KMS-11 (cell line): Measurements from ENCODE around the gene EIF2S3B.

Source experiments
- H2AFZ ChIP-seq: fragments of 200-600 bp; sonication (generic); 2 replicates; pipeline ENCODE4 v1.6.1; 2016; ENCODE audit warnings: antibody characterized with exemption, mixed run types, low read depth
- H3K27ac ChIP-seq: fragments of 200-600 bp; sonication (generic); 2 replicates; pipeline ENCODE4 v1.6.1; 2016; ENCODE audit warnings: mild to moderate bottlenecking, mixed run types
- H3K27me3 ChIP-seq: fragments of 200-600 bp; sonication (generic); 2 replicates; pipeline ENCODE4 v1.6.1; 2017; ENCODE audit warnings: mild to moderate bottlenecking, low read depth, mixed run types, moderate library complexity; ENCODE audit not compliant: insufficient read depth
- H3K36me3 ChIP-seq: fragments of 200-600 bp; sonication (generic); 2 replicates; pipeline ENCODE4 v1.6.1; 2017; ENCODE audit warnings: mild to moderate bottlenecking, mixed run types; ENCODE audit not compliant: insufficient read depth
- H3K4me1 ChIP-seq: fragments of 200-600 bp; sonication (generic); 2 replicates; pipeline ENCODE4 v1.6.1; 2016; ENCODE audit warnings: mild to moderate bottlenecking, low read depth, mixed run types; ENCODE audit not compliant: poor library complexity, severe bottlenecking
- H3K4me2 ChIP-seq: fragments of 200-600 bp; sonication (generic); 2 replicates; pipeline ENCODE4 v1.7.0; 2016; ENCODE audit warnings: mild to moderate bottlenecking, mixed run types
- H3K4me3 ChIP-seq: fragments of 200-600 bp; sonication (generic); IDR thresholded peaks from 2 replicates; pipeline ENCODE4 v1.6.1; 2017; ENCODE audit warnings: low read depth, low read length, mixed read lengths; ENCODE audit not compliant: insufficient read depth
- H3K79me2 ChIP-seq: fragments of 200-600 bp; sonication (generic); 2 replicates; pipeline ENCODE4 v1.6.1; 2016; ENCODE audit warnings: low read depth, mixed run types; ENCODE audit not compliant: insufficient read depth
- H3K9ac ChIP-seq: fragments of 200-600 bp; sonication (generic); 2 replicates; pipeline ENCODE4 v1.6.1; 2016; ENCODE audit warnings: mild to moderate bottlenecking, mixed run types
- H4K20me1 ChIP-seq: fragments of 200-600 bp; sonication (generic); 2 replicates; pipeline ENCODE4 v1.6.1; 2016; ENCODE audit warnings: mild to moderate bottlenecking, mixed run types; ENCODE audit not compliant: insufficient read depth
- TF ChIP-seq, protein P1 (sequence below): fragments of 200-600 bp; sonication (generic); conservative IDR thresholded peaks from 2 replicates; pipeline ENCODE4 v1.6.1; 2017; ENCODE audit warnings: low read depth, mild to moderate bottlenecking, antibody characterized with exemption, low read length, moderate library complexity, mixed read lengths

Gene EIF2S3B

DNA sequence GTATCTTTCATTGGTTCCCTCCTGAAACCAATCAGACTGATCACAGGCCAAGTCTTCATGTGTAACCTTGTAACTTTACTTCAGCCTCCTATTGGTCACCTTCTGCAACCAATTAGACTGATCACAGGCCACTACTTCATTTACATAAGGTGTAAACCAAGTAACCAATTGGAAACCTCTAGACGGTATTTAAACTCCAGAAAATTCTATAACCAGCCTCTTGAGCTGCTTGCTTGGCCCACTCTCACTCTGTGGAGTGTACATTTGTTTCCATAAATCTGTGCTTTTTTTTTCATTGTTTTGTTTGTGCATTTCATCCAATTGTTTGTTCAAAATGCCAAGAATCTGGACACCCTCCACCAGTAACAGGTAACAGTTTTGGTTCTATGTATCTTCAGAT is 47.5 kb downstream of the EIF2S3B start:
- Histone ChIP-seq H4K20me1 (no peaks in the 10 kb centered on the region), H2AFZ (no peak overlapping the region), H3K79me2 (no peaks in the 10 kb centered on the region), H3K27ac (no peak overlapping the region), H3K4me3 (no peak overlapping the region), H3K4me2 (peak overlapping the region; percentile 58; the same call in 1 of the 2 replicates), H3K27me3 (no peaks in the 10 kb centered on the region; the same call in 1 of the 2 replicates), H3K9ac (no peak overlapping the region), H3K4me1 (peaks cover 48% of the 10 kb centered on the region), H3K36me3 (no peaks in the 10 kb centered on the region)
- TF ChIP-seq, protein P1, sequence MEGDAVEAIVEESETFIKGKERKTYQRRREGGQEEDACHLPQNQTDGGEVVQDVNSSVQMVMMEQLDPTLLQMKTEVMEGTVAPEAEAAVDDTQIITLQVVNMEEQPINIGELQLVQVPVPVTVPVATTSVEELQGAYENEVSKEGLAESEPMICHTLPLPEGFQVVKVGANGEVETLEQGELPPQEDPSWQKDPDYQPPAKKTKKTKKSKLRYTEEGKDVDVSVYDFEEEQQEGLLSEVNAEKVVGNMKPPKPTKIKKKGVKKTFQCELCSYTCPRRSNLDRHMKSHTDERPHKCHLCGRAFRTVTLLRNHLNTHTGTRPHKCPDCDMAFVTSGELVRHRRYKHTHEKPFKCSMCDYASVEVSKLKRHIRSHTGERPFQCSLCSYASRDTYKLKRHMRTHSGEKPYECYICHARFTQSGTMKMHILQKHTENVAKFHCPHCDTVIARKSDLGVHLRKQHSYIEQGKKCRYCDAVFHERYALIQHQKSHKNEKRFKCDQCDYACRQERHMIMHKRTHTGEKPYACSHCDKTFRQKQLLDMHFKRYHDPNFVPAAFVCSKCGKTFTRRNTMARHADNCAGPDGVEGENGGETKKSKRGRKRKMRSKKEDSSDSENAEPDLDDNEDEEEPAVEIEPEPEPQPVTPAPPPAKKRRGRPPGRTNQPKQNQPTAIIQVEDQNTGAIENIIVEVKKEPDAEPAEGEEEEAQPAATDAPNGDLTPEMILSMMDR, result no peak

DNA sequence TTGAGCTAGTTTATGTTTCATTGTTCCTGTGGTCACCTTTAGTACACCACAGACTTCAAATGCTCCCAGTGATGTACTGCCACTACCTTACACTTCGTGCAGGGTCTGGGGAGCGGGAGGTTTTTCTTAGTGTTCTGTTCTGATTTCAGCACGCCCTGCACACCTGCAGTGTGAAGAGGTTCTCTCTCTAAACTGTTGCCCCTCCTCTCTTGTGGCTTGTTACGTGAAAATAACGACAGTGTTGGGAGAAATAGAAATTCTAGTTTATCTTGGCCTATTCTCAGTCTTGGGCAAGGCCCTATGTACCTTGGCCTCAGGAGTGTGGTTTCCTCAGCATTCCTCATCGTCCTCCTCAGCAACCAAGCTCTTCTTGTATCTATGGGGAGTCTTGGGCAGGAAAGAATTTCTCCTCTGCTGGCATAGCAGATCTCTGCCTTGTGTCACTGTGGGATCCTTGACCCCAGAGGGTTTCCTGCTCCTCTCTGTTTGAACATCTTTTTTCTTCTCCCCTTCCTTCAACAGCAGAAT is 48.6 kb downstream of the EIF2S3B start:
- Histone ChIP-seq H3K4me3 (no peak overlapping the region), H3K4me2 (peak overlapping the region; percentile 58; the same call in 1 of the 2 replicates), H3K4me1 (peaks cover 56% of the 10 kb centered on the region), H3K9ac (no peak overlapping the region), H3K36me3 (no peaks in the 10 kb centered on the region), H3K27me3 (no peaks in the 10 kb centered on the region; the same call in 1 of the 2 replicates), H4K20me1 (no peaks in the 10 kb centered on the region), H3K27ac (peak overlapping the region; percentile 39; the same call in 1 of the 2 replicates), H3K79me2 (no peaks in the 10 kb centered on the region), H2AFZ (no peak overlapping the region)
- TF ChIP-seq, protein P1, result no peak

DNA sequence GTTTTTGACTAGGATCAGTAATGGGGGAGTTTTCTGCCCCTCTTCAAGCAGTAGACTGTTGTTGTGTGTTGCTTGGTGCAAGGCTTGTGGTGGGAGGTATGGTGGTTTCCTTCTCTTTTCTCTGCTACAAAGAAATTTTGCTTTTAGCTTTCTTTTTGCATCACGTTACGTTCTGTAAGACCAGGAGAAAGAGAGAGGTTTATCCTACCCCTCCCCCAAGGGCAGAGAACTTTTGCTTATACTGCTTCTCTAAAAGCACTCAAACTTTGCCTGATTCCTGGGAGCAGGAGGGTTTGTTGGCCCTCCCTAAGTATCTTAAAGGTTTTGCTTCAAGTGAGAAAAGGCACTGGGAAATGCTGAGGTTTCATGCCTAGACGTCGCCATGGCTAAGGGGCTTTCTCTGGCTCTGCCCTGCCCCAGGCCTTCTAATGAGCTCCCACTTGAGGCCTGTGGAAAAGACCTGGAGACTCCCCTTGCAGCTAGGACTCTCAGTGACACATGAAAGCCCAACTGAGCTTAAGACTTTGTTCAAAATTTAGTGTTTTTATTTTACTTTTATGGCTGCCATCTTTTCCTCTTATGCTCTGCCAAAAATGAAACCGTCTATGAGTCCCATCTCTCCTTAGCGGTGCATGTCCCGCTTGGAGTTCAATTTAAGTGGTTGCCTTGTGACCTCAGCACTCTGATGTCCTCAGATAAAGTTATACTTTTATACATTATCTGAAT is 49.2 kb downstream of the EIF2S3B start:
- no peak overlapping the region for H3K9ac ChIP-seq
- TF ChIP-seq, protein P1, result no peak
- no peaks in the 10 kb centered on the region for H3K79me2 ChIP-seq
- H4K20me1 ChIP-seq, result no peaks in the 10 kb centered on the region
- H3K4me1 ChIP-seq, result peaks cover 56% of the 10 kb centered on the region
- H3K27me3 ChIP-seq, result no peaks in the 10 kb centered on the region; the same call in 1 of the 2 replicates
- peak overlapping the region; percentile 39; the same call in 1 of the 2 replicates for H3K27ac ChIP-seq
- H3K4me2 ChIP-seq, result peak overlapping the region; percentile 58
- H2AFZ ChIP-seq, result 0 out of 2 replicates have a peak overlapping the region, but pooled peaks have one; percentile 7
- H3K4me3 ChIP-seq, result no peak overlapping the region
- no peaks in the 10 kb centered on the region for H3K36me3 ChIP-seq

DNA sequence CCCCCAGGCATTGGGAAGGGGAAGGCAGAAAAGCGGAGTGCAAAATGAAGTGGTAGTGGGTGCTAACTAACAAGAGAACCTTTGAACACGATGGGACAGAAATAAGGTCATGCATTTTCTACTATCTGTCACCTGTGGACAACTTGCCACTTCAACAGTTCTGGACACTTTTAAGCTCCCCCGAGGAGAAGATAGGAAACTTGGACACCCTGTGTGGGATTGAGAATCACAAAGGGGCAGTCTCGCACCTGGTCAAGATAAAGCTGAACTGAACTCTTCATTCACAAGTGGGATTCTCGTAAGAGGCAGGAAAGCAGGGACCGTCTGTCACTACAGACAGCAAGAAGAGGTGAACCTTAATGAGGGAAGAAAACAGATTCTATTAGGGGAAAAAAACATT is 51.6 kb downstream of the EIF2S3B start:
- Histone ChIP-seq H3K27me3 (no peaks in the 10 kb centered on the region; the same call in 1 of the 2 replicates), H3K9ac (no peak overlapping the region), H3K4me1 (peaks cover 56% of the 10 kb centered on the region), H4K20me1 (no peaks in the 10 kb centered on the region), H3K4me2 (peak overlapping the region; percentile 43), H3K36me3 (no peaks in the 10 kb centered on the region), H3K27ac (no peak overlapping the region), H3K79me2 (no peaks in the 10 kb centered on the region), H3K4me3 (no peak overlapping the region), H2AFZ (no peak overlapping the region)
- TF ChIP-seq, protein P1, result no peak
